DND-41 (cell line): ENCODE data around the gene TMEM184A.

Experiments used
- CTCF ChIP-seq: IDR thresholded peaks from 2 replicates; pipeline ENCODE4 v1.5.1; 2012; ENCODE audit warnings: borderline replicate concordance, low read length, moderate library complexity, mild to moderate bottlenecking; ENCODE audit not compliant: poor library complexity, severe bottlenecking; ENCODE audit errors: extremely low read depth
- EZH2 ChIP-seq: IDR thresholded peaks from 3 replicates; pipeline ENCODE4 v1.6.1; 2012; ENCODE audit warnings: borderline replicate concordance, low read depth, mild to moderate bottlenecking, moderate library complexity, low read length, inconsistent platforms; ENCODE audit not compliant: severe bottlenecking

GRCh38 chr7:1593091-1593866, 37.3 kb upstream of the TMEM184A start:
- peak; percentile 47 for TF ChIP-seq CTCF
- no peak for TF ChIP-seq EZH2
